ENCODE measurements around the gene PPFIA2.

DNA sequence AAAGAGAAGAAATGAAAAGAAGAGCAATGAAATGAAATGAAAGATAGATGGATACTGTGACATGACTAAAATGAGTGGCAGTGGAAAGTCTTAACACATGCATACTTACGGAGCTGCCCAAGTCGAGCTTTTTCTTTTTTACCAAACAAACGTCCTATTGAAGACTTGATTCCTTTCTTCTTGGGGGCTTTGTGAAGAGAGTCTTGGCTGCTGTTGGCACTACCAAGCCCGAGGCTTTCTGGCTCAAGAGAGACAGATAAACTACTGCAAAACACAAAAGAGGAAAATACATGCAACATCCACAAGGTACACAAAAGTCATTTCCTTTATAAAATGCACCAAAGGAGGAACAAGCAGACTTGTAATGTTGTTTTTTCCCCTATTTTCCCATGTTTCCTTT is 420.1 kb downstream of the PPFIA2 start:
- no peak for TF ChIP-seq GATA2 (IDR thresholded peaks at IDR 0.05; ENCODE audit: low read depth, low read length)
- TF ChIP-seq GATA3 (IDR thresholded peaks at IDR 0.05; ENCODE audit: low read depth, low read length): no peak
